IPS DF 4.7 (cell line): ENCODE results near the gene BEGAIN.

Source experiments
- DNase-seq: peaks from one replicate; pipeline ENCODE4 v3.0.0-alpha.2; 2013; ENCODE audit warnings: low spot score; ENCODE audit errors: extremely low read depth

The BEGAIN gene

DNA sequence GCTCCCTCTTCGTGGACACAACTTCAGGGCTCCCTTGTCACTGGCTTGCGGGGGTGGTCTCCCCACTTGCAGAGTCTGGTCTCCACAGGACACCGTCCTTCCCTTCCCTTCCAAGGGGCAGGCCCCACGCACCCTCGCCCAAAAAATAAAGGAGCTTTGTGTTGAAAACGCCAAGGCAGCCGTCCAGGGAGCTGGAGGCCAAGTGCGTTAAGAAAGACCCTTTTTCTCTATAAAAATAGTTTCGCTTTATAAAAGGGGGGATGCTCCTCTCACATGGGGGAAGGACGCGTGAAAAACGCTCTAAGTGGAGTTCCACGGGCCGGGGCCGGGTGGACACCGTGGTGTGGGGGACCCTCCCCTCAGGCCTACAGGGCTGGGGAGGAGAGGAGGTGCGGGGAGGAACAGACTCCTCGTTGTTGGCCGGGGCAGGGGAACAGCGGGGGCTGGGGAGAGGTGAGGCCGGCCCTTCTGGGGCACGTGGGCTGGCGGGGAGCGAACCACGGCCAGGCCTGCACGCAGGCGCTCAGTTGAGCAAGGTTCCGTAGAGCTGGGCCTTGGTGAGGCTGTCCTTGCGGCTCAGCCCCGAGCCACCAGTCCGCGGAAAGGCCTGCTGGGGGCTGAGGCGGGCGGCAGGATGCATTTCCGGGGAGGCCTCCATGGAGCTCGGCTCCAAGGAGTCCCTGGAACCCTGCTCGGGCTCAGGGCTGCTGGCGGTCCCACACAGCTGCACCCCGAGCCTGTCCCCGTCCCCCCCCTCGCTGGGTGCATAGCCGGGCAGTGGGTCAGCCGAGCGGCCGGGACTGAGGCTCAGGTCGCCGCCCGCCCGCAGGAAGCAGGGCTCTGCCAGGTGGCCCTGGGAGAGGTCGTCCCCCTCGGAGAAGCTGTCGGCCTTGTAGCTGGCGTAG, 49.5 kb downstream of the BEGAIN start:
- no peak for DNase-seq

DNA sequence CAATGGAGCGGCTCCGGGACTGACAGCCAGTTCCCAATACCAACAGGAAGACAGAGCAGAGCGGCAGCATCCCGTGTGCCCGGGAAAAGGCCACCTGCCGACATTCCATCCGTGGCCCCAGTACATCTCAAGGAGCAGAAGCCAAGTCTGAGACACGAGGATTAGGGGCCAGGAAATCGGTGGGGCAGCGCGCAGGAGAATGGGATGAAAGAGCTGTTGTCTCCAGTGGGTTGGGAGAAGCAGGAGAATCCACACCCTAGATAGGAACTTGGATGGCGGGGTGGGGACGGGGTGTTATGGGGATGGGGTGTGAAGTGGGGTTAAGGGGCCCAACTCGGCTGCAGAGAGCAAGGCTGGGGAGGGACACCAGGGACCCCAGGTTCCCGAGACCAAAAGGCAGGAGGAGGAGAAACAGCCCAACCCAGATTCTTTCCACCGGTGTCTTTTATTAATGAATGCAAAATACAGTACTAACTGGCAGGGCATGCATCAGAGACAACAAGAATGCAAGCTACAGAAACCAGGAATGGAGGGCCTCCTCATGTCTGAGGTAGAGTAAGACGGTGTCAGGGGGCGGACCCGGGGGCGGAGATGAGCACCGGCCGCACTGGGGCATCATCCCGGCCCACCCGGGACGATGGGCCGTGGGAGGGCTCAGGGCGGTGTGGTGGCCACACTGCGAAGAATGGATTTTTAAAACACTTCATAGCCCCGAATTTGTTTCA, 50.3 kb downstream of the BEGAIN start:
- no peak for DNase-seq

DNA sequence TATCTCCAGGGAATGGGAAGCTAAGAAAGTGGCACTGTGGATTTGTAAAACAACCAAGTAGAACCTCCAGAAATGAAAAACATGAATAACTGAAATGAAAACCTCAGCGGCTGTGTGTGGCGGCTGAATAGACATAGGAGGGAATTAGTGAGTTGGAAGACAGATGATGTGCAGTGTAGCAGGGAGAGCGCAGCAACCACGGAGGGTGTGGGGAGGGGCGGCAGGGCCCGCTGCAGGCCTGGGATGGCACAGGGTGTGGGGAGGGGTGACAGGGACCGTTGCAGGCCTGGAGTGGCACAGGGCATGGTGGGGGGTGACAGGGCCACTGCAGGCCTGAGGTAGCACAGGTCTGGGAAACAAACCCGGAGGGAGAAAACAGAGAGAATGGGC, 51.1 kb downstream of the BEGAIN start:
- DNase-seq, result no peak

DNA sequence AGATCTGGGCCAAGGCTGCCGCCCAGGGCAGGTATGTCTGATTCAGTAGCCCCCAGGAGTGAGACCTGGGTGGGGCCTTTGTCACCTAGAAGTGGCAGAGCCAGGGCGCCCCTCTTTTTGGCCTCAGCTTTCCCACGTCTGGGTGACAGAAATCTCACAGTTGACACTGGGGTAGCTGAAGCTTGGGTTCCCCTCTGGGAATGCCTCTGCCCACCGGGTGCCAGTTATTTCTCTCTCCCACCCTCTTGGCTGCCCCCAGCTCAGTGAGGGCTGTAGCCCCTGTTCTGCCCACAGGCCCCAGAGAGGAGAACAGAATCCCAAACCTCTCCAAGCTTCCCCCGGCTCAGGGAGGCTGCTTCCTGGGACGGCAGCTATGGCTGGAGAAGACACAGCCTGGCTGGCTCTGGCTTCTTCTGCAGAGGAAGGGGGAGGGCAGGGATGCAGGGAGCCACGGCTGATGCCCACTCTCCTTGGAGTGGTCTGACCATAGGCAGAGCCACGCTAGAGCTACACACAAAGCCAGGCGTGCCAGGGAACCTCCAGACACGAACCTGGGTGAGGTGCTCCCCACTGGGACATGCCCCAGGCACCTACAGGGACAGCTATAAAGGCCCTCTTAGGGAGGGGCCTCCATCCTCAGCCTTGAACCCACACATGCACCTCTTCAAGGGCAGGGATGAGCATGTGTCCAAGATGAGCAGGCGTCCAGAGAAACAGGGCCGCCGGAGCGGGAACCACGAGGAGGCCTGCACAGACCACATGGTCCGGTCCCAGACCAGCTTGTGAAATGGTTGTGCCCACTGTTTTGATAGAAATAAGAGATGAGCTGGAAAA, 51.7 kb downstream of the BEGAIN start:
- no peak for DNase-seq

DNA sequence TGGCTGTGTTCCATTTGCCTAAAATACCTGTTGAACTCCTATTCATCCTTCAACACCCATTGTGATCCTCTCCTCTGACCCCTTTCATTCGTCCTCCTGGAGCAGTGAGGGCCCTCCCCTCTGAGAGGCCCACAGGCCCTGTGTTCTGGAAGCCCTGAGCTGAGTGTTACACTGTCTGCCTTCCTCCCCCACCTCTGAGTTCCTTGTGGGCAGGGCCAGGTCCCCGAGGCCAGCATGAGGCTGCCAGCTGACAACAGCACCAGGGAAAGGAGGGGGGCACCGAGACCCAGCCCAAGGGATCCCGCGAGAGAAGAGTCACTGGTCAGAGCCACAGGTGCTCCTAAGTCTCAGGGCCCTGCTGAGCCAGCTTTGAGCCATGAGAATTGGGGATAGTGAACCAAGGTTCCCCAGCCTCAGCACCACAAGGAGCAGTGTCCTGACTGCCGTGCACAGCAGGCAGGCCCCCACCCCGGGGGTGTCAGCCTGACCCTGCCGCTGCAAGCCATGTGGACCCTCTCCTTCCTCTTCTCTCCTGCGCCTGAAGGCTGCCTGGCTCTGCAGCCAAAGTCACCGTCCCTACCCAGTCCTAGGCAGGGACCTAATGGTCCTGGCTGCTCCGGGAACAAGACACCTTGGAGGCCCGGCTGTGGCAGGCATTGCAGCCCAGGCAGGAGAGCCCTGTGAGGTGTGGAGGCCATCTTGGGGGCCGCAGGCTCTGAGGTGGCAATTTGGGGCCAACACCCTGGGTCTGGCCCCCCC, 52.5 kb downstream of the BEGAIN start:
- DNase-seq, result no peak

DNA sequence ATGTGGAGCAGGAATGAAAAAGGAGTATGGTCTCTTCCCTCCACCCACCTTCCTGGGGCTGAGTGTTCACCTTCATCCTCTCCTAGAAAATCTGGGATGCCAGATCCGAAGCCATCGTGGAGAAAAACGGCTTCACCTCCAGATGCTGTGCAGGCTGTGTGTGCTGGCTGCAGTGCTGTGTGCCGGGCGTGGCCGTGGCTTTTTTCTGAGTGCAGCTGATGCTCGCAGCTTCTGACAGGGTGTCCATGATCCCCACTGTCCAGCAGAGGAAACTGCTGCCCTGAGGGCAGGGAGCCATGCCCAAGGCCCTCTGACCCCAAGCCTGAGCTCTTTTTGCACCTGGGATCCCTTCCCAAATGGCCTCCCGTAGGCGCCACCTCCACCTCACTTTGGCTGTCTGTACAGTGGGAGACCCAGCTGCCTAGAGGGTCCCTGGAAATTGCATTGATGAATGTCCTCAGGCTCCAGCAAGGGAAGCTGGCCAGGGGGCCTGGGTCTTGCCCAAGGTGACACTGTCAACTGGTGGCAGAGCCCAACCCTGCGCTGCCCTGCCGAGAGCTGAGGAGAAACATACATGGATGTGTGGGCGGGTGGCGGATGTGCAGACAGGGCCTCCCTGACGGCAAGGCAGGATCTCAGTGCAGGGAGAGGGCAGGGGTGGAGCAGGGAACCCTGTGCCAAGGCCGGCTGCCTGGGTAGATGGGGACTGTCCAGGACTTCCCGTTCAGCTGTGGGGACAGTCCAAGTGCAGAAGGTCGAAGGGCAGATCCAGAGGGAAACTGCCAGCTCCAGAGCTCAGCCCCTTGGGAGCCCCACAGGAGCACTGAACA, 53.3 kb downstream of the BEGAIN start:
- DNase-seq, result no peak

DNA sequence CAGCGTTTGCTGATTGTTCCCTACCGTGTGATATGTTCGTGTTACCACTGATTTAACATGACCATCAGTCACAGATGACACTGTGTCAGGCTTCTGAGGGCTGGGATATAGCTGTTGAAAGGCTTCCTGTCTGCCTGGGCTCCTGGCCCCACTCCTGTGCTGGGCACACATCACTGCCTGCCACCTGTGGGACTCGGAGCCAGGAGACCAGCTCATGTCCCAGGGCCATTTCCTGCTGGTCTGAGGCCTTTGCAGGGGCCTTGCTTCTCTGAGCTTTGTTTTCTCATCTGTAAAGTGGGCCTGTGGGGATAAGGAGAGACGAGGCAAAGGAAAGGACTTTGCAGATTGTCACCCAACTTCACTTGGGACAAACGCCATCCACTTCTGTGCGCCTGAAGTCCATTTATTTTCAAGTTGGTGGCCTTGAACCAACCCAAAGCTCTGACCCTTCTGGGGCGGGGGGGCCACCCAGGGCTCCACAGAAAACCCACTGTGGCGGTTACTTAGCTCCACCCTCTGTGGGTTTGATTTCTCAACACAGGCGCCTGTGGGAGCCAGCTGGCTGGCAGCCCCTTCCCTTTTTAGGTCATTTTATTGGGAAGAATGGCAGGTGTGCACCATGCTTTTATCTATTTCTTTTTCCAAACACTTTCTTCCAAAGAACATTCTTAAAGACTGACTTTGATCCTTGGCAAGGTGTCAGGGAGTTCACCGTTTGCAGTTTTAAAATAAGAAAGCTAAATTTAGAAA, 54.1 kb downstream of the BEGAIN start:
- DNase-seq, result no peak

DNA sequence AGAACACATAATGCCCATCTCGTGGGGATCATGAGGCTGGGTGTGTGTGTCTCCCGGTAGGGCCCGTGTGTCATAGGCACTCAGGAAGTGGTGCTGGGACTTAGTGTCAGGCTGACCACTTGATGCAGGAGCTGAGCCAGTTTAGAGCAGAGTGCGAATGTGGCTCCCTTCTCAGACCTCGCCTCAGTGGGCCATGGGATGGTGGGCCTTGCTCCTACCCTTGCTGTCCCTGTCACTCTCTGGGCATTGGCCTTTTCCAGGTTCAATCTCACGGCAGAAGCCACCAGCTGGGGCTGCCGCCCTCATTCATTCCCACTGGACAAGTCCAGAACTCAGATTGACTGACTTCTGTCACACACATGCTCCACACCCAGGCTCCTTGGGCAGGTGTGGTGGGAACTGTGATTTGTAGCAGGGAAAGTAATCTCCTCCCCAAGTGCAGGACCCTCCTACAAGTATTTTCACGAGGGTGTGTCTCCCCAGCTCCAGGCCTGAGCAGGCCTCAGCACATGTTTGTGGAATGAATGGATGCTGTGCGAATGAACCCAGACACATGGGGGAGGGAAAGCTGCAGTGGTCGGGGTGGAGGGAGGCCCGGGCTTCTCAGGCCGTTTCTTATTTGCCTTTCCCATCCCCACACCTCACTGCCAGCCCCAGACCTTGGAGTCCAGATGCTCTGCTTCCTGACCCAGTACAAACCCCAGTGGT, 54.9 kb downstream of the BEGAIN start:
- DNase-seq, result no peak

DNA sequence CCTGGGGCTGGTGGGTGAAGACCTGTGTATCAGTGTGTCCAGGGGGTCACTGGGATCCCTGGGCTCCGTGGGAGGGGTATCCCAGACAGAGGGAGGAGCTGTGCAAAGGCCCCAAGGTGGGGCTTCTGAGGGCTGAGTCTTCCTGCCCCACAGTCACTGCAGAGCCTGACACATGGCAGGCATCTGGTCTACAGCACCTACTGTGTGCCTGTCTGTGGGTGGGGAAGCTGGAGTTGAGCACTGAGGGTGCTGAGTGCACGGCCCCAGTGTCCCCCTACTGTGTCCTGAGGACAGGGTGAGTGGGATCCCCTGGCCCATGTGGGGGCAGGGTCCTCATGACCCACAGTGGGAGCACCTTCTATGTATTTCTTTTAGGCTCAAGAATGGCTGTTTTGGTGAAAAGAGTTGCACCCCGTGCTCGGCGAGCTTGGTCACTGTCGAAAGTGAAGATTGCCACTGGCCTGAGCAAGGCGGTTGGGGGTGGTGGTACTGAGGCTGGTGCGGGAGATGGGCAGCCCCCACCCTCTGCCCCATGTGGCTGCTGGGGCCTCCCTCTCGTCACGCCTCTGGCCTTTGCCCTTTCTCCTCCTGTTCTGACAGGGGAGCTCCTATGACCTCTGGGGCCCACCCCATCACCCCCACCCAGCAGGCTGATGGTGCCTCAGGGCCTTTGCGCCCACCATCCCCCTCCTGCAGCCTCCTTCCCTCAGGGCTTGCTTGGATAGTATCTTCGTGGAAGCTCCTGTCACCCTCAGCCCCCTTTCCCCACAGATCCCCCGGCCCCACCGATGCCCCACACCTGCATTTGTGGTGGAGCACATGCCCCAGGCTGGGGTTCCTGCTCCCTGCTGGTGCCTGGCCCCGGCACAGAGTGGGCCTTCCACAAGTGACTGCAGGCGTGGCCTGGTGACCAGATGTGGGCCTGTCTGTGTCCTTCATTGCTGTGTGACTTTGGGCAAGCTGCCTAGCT, 55.8 kb downstream of the BEGAIN start:
- no peak for DNase-seq

DNA sequence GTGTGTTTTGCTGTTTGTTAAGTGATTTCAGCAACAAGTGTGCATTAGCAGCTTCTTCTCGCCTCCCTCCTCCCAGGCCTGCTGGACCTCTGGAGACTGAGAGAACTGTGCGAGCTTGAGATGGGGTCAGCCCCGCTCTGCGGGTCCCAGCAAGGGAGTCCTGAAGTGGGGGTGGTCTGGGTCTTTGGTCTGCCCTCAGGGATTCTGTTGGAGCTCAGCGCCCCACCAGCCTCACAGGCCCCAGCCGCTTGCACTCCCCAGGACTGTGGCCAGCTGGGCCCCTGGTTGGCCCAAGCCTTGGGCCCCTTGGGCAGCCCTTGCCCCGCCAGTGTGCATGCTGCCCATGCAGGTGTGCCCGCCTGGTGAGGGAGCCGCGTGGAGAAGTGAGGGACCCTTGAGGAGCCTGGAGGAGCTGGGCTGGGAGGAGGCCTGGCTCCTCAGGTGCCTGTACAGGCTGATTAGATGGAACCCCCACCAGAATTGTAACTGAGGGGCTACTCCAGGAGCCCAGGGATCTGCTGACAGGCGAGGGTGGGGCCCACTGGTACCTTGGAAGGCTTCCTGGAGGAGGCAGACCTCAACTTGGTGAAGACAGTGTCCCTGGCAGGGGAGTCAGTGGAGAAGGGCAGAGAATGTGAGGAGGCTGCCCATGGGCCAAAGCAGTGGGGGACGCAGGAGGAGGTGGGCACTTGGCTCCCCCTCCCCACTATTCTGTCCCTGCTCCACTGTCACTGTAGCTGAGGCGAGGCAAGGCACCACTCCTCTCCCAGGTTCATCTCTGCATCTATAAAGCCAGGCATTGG, 56.7 kb downstream of the BEGAIN start:
- no peak for DNase-seq

DNA sequence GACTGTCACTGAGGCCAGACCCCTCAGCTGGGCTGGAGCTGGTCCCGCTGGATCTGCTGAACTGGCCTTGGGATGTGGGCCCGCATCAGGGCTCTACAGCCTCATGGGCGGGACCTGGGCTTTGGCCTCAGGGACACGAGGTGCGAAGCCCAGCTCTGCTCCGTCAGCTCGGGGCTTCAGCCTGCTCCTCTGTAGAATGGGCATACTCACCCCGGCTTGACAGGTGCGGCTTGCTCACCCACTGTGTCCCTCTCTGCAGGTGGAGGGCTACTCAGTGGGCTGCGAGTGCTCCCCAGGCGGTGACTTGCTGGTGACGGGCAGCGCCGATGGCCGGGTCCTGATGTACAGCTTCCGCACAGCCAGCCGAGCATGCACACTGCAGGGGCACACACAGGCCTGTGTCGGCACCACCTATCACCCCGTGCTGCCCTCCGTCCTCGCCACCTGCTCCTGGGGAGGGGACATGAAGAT, 57.6 kb downstream of the BEGAIN start:
- DNase-seq, result no peak

DNA sequence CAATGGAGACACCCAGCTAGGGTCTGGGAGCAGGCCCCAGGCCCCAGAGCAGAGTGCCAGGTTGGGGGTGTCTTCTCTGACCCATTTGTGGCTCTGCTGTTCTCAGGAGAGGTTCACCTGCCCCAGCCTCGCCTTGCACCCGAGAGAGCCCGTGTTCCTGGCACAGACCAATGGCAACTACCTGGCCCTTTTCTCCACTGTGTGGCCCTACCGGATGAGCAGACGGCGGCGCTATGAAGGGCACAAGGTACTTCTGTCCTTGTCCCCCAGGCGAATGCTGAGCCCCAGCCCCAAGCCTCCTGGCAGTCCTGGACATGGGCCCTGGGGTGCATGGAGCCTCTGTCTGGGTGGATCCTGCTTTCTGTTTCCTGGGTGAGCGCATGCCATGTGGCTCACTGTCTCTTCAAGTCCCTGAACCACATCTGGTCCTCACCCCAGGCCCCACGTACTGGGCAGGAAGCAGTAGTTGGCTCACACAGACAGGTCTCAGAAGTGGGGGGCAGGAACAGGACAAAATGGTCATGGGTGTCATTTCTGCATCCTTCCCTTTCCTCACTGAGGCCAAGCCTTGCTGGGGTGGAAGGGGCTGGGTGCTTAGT, 58.2 kb downstream of the BEGAIN start:
- DNase-seq, result no peak

DNA sequence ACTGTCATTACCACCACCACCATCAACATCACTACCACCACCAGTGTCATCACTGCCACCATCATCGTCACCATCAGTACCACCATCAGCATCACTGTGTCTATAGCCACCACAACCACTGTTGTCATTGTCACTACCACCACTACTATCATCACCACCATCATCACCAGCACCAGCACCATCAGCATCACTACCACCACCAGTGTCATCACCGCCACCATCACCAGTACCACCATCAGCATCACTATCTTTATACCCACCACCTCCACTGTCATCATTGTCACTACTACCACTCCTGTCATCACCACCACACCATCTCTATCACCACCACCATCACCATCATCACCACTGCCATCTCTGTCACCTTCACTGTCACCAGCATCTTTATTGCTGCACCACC, 60.6 kb downstream of the BEGAIN start:
- no peak for DNase-seq

DNA sequence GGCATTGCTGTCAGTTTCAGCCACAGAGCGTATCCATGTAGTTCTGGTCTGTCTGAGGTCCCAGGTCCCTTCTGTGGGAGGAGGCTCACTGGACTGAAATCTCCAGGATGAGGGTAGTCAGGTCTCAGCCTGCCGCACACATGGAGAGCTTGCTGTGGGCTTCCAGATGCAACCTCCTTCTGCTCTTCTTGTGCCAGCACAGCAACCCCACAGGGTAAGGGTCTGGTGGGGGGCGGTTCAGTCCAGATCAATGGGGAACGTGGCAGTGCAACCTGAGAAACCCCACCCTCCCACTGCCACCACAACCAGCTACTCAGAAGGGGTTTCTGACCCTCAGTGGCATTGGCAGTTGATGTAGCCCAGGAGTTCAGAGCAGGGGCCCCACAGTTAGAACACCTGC, 61.2 kb downstream of the BEGAIN start:
- no peak for DNase-seq

DNA sequence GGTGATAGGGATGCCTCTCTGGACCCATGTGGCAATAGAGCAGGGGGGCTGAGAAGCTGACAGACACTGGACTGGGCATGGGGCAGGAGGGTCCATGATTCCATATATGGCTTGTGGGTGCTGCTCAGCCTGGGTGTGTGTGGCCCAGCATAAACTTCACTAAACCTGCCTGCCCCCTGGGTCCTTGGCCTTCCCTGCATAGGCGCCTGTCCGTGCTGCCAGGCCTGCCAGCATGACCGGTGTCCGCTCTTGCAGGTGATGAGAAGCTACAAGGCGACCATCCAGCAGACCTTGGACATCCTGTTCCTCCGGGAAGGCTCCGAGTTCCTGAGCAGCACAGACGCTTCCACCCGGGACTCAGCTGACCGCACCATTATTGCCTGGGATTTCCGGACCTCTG, 61.6 kb downstream of the BEGAIN start:
- no peak for DNase-seq

DNA sequence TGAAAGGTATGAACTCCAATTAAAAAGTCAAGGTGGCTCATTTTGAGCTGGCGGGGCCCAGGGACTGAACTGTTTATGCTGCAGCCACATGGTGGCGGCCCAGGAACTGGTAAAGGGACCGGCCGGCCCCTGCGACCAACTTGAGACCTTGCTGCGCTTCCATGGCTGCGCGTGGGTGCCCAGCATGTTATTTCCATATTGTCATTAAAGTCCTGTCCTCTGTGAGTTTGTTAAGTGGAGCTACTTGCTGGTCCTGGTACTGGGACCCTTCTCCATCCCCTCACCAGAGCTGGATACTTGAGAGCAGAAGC, 62.3 kb downstream of the BEGAIN start:
- no peak for DNase-seq
